Measurements from ENCODE around the gene STXBP6. TPM values are rescaled to one million over a fixed set of nuclear protein-coding genes. Genes with fewer than 3 reads are reported as not detected.

Gene STXBP6
- total RNA-seq, 1 donor from 2014 or later: 27.4 TPM

- H3K36me3 ChIP-seq: no peaks in the 10 kb centered on the region
- no peaks in the 10 kb centered on the region for H3K9me3 ChIP-seq
- DNase-seq (no peak), ATAC-seq (no peak)
- intact Hi-C loops (cut with DNase I): no loop called here
- peaks cover 11% of the 10 kb centered on the region for H3K27me3 ChIP-seq
- no peak for TF ChIP-seq CTCF (IDR thresholded peaks at IDR 0.05)
- H3K4me1 ChIP-seq: no peaks in the 10 kb centered on the region
- H3K4me3 ChIP-seq: no peak overlapping the region
- H3K27ac ChIP-seq: no peak overlapping the region
These were observed 6.7 kb upstream of the STXBP6 start for GRCh38 chr14:25056688-25057078.

GRCh38 chr14:25055992-25056687 lies 6.2 kb upstream of the STXBP6 start:
- intact Hi-C loops (cut with DNase I): no loop called here

GRCh38 chr14:25055005-25055404 lies 5.1 kb upstream of the STXBP6 start:
- no peak for ATAC-seq
- Histone ChIP-seq H3K9me3 (no peaks in the 10 kb centered on the region), H3K27ac (no peak overlapping the region), H3K4me1 (peaks cover 6% of the 10 kb centered on the region), H3K27me3 (peaks cover 28% of the 10 kb centered on the region), H3K4me3 (no peak overlapping the region), H3K36me3 (no peaks in the 10 kb centered on the region)
- no peak for TF ChIP-seq CTCF (IDR thresholded peaks at IDR 0.05)
- intact Hi-C loops (cut with DNase I): no loop called here
- no peak for DNase-seq

More at GRCh38 chr14:25055992-25056687, 6.2 kb upstream of the STXBP6 start:
- Histone ChIP-seq H3K27ac (no peak overlapping the region), H3K4me1 (no peaks in the 10 kb centered on the region), H3K9me3 (no peaks in the 10 kb centered on the region), H3K36me3 (no peaks in the 10 kb centered on the region), H3K27me3 (peaks cover 16% of the 10 kb centered on the region), H3K4me3 (no peak overlapping the region)
- DNase-seq (no peak), ATAC-seq (no peak)
- TF ChIP-seq CTCF (IDR thresholded peaks at IDR 0.05): no peak

- Histone ChIP-seq H3K27me3 (peaks cover 34% of the 10 kb centered on the region), H3K9me3 (no peaks in the 10 kb centered on the region), H3K4me3 (no peak overlapping the region), H3K27ac (no peak overlapping the region), H3K4me1 (peaks cover 13% of the 10 kb centered on the region), H3K36me3 (no peaks in the 10 kb centered on the region)
- DNase-seq (no peak), ATAC-seq (no peak)
- intact Hi-C loops (cut with DNase I): no loop called here
- TF ChIP-seq CTCF (IDR thresholded peaks at IDR 0.05): no peak
These were observed 3.6 kb upstream of the STXBP6 start for GRCh38 chr14:25053585-25053984.

- H3K4me1 ChIP-seq: peaks cover 13% of the 10 kb centered on the region
- ATAC-seq (no peak), DNase-seq (no peak)
- H3K36me3 ChIP-seq: no peaks in the 10 kb centered on the region
- no peak for TF ChIP-seq CTCF (IDR thresholded peaks at IDR 0.05)
- no peak overlapping the region for H3K27ac ChIP-seq
- peaks cover 34% of the 10 kb centered on the region for H3K27me3 ChIP-seq
- H3K4me3 ChIP-seq: no peak overlapping the region
- intact Hi-C loops (cut with DNase I): no loop called here
- H3K9me3 ChIP-seq: no peaks in the 10 kb centered on the region
These were observed 3.0 kb upstream of the STXBP6 start for GRCh38 chr14:25052921-25053320.

GRCh38 chr14:25052385-25052784 lies 2.4 kb upstream of the STXBP6 start:
- Histone ChIP-seq H3K9me3 (no peaks in the 10 kb centered on the region), H3K27ac (no peak overlapping the region), H3K4me1 (peaks cover 13% of the 10 kb centered on the region), H3K27me3 (peaks cover 34% of the 10 kb centered on the region), H3K4me3 (no peak overlapping the region), H3K36me3 (no peaks in the 10 kb centered on the region)
- ATAC-seq (no peak), DNase-seq (no peak)
- no peak for TF ChIP-seq CTCF (IDR thresholded peaks at IDR 0.05)
- intact Hi-C loops (cut with DNase I): no loop called here
